Endodermal cell (in vitro differentiated cells): ENCODE data around the gene IL7R. TPM values are rescaled to one million over a fixed set of nuclear protein-coding genes. Genes with fewer than 3 reads are reported as not detected.

Source experiments
- DNase-seq: peaks from one replicate; pipeline ENCODE4 v3.0.0-alpha.2; 2017
- H3K27ac ChIP-seq: 2 replicates; pipeline ENCODE4 v1.5.1; 2013; ENCODE audit warnings: mild to moderate bottlenecking, low read depth, low read length, moderate library complexity
- H3K27me3 ChIP-seq: 2 replicates; pipeline ENCODE4 v1.6.1; 2013; ENCODE audit warnings: mild to moderate bottlenecking, low read length, moderate library complexity; ENCODE audit not compliant: insufficient read depth, control insufficient read depth, poor library complexity, severe bottlenecking
- H3K36me3 ChIP-seq: 2 replicates; pipeline ENCODE4 v1.7.0; 2013; ENCODE audit warnings: mild to moderate bottlenecking, low read length, moderate library complexity; ENCODE audit not compliant: control insufficient read depth, insufficient read depth
- H3K4me1 ChIP-seq: one replicate; pipeline ENCODE4 v1.7.0; 2013; ENCODE audit warnings: low read length; ENCODE audit not compliant: control insufficient read depth, insufficient read depth
- H3K4me3 ChIP-seq: 2 replicates; pipeline ENCODE4 v1.5.1; 2013; ENCODE audit warnings: mild to moderate bottlenecking, low read length, moderate library complexity
- H3K9ac ChIP-seq: 2 replicates; pipeline ENCODE4 v1.6.1; 2013; ENCODE audit warnings: mild to moderate bottlenecking, low read length, moderate library complexity; ENCODE audit not compliant: poor library complexity, severe bottlenecking; ENCODE audit errors: extremely low read depth
- H3K9me3 ChIP-seq: 2 replicates; pipeline ENCODE4 v1.6.1; 2013; ENCODE audit warnings: mild to moderate bottlenecking, low read length, moderate library complexity; ENCODE audit not compliant: control insufficient read depth
- H3K27ac Mint-ChIP-seq: 2 replicates; pipeline ENCODE4 v1.8.0; 2020; ENCODE audit warnings: mixed read lengths
- H3K27me3 Mint-ChIP-seq: 2 replicates; pipeline ENCODE4 v1.8.0; 2021; ENCODE audit warnings: mild to moderate bottlenecking, mixed read lengths; ENCODE audit not compliant: insufficient read depth
- H3K36me3 Mint-ChIP-seq: 2 replicates; pipeline ENCODE4 v1.8.0; 2020; ENCODE audit warnings: low read depth, mixed read lengths
- H3K4me1 Mint-ChIP-seq: 2 replicates; pipeline ENCODE4 v1.8.0; 2020; ENCODE audit warnings: mixed read lengths
- H3K4me3 Mint-ChIP-seq: 2 replicates; pipeline ENCODE4 v1.8.0; 2020; ENCODE audit warnings: mild to moderate bottlenecking, moderate library complexity, mixed read lengths
- H3K9me3 Mint-ChIP-seq: 2 replicates; pipeline ENCODE4 v1.8.0; 2020; ENCODE audit warnings: mild to moderate bottlenecking, mixed read lengths
- WGBS, 2 experiments: methylation state at CpG; one replicate each; pipeline versions ENCODE4 v1.1.5 to v1.1.7; 2013; ENCODE audit warnings: missing lambda C conversion rate in 2 of 2, mixed read lengths in 1 of 2; ENCODE audit not compliant: insufficient coverage in 1 of 2, insufficient read length in 1 of 2; 5-methylcytosine and 5-hydroxymethylcytosine counted together
- total RNA-seq, 2 donors: library from RNA; stranded (reverse); fragmentation: NEBNext Ultra II Directional in 1 of 2; extraction: Animal tissue kit (Norgen Biotek cat#: 25700) in 1 of 2; gene quantifications; 2 replicates in 1 of 2; 3 replicates in 1 of 2; pipeline ENCODE4 v1.2.1, GENCODE V29; 2021
- TF ChIP-seq, protein P1 (sequence below): fragments of 200-600 bp; sonication (generic); conservative IDR thresholded peaks from 2 replicates; pipeline ENCODE4 v1.5.0; 2021; ENCODE audit warnings: antibody characterized with exemption, mild to moderate bottlenecking

The IL7R gene
- total RNA-seq, 2 donors from 2014 or later = 0.69 to 0.79 TPM

DNA sequence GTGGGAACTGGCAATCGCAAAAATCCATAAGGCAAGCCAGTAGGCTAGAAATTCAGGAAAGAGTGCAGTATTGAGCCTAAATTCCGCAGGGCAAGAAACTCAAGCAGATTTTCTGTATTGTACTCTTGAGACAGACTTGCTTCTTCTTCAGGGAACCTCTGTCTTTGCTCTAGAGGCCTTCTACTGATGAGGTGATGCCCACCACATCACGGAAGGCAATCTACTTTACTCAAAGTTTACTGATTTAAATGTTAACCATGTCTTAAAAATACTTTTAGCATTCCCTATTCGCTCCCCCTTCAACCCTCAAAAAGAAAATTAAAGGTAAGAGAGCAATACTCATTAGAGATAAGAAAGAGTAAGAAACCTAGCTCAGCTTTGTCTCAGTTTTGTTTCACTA is 11.3 kb downstream of the IL7R start:
- peaks cover 14% of the 10 kb centered on the region for H3K9me3 Mint-ChIP-seq
- peaks cover 4% of the 10 kb centered on the region for H3K27me3 Mint-ChIP-seq
- H3K4me3 Mint-ChIP-seq = no peak overlapping the region
- H3K4me1 Mint-ChIP-seq = peaks cover 6% of the 10 kb centered on the region
- H3K27ac ChIP-seq = no peak overlapping the region
- 88 to 92% methylated on average over 2 to 4 of the region's 4 CpGs for WGBS, 2 experiments
- no peak overlapping the region for H3K4me3 ChIP-seq
- H3K9ac ChIP-seq = no peak overlapping the region
- TF ChIP-seq, protein P1, sequence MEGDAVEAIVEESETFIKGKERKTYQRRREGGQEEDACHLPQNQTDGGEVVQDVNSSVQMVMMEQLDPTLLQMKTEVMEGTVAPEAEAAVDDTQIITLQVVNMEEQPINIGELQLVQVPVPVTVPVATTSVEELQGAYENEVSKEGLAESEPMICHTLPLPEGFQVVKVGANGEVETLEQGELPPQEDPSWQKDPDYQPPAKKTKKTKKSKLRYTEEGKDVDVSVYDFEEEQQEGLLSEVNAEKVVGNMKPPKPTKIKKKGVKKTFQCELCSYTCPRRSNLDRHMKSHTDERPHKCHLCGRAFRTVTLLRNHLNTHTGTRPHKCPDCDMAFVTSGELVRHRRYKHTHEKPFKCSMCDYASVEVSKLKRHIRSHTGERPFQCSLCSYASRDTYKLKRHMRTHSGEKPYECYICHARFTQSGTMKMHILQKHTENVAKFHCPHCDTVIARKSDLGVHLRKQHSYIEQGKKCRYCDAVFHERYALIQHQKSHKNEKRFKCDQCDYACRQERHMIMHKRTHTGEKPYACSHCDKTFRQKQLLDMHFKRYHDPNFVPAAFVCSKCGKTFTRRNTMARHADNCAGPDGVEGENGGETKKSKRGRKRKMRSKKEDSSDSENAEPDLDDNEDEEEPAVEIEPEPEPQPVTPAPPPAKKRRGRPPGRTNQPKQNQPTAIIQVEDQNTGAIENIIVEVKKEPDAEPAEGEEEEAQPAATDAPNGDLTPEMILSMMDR = no peak
- no peaks in the 10 kb centered on the region for H3K4me1 ChIP-seq
- DNase-seq = no peak
- H3K27ac Mint-ChIP-seq = no peak overlapping the region
- no peaks in the 10 kb centered on the region for H3K27me3 ChIP-seq
- H3K36me3 ChIP-seq = no peaks in the 10 kb centered on the region
- peaks cover 9% of the 10 kb centered on the region for H3K9me3 ChIP-seq
- no peaks in the 10 kb centered on the region for H3K36me3 Mint-ChIP-seq

DNA sequence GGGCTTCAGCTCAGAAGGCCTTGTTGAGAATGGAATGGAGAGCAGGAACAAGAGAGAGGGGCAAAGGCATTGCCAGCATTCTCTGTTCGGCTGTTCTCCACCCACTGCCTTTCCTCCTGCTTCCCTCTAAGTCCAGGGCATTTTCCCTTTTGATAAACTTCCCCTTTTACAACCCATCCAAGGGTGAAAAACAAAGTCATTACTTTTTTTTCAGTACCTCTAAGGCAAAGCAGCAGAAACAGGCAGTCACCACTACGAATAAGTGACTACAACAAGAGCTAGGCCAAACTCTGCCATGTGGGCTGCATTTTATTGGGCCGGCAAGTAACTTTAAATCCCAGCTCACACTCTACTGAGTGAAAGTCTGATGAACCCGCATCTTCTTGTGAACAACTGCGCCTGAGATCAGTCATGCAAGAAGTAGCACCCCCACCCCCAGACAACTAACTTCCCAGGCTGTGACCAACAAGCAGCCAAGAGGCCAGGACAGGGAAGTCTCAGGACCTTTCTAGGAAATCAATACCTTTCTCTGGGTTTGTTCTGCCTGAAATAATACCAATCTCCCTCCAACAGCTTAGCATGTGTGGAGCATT is 13.1 kb downstream of the IL7R start:
- Mint-ChIP-seq H3K27ac (no peak overlapping the region), H3K9me3 (peaks cover 7% of the 10 kb centered on the region)

DNA sequence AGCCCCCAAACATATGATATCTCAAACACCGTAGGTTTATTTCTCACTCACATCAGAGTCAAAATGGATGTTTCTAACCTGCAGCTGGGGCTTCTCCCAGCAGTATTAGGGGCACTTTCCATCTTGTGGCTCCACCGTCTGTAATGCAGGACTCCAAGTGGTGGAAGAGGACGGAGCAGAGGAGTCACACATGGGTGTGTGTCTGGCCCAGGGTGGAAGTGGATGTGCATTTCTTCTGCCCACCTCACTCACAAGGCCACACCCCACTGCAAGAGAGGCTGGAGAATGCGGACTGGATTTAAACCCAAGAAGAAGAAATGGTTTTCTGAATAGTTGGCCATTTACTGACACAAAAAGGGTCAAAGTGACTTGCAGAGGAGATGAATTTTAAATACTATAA is 13.9 kb downstream of the IL7R start:
- H3K4me1 ChIP-seq = no peaks in the 10 kb centered on the region
- peaks cover 4% of the 10 kb centered on the region for H3K27me3 Mint-ChIP-seq
- H3K36me3 ChIP-seq = no peaks in the 10 kb centered on the region
- peaks cover 6% of the 10 kb centered on the region for H3K4me1 Mint-ChIP-seq
- no peak overlapping the region for H3K27ac ChIP-seq
- H3K27ac Mint-ChIP-seq = no peak overlapping the region
- no peak for DNase-seq
- H3K36me3 Mint-ChIP-seq = no peaks in the 10 kb centered on the region
- H3K4me3 ChIP-seq = no peak overlapping the region
- H3K9me3 Mint-ChIP-seq = no peaks in the 10 kb centered on the region
- H3K9ac ChIP-seq = no peak overlapping the region
- H3K4me3 Mint-ChIP-seq = no peak overlapping the region
- H3K27me3 ChIP-seq = no peaks in the 10 kb centered on the region
- WGBS, 2 experiments = 83 to 93% methylated on average over 1 to 4 of the region's 4 CpGs
- TF ChIP-seq, protein P1 = no peak
- H3K9me3 ChIP-seq = no peaks in the 10 kb centered on the region

More for the DNA sequence above, 13.1 kb downstream of the IL7R start:
- Mint-ChIP-seq H3K4me3 (no peak overlapping the region), H3K27me3 (peaks cover 4% of the 10 kb centered on the region), H3K4me1 (peaks cover 6% of the 10 kb centered on the region), H3K36me3 (no peaks in the 10 kb centered on the region)
- DNase-seq = no peak
- no peak overlapping the region for H3K4me3 ChIP-seq
- no peak overlapping the region for H3K27ac ChIP-seq
- H3K4me1 ChIP-seq = no peaks in the 10 kb centered on the region
- no peak overlapping the region for H3K9ac ChIP-seq
- TF ChIP-seq, protein P1 = no peak
- no peaks in the 10 kb centered on the region for H3K9me3 ChIP-seq
- WGBS, 2 experiments = 94 to 100% methylated on average over 1 to 5 of the region's 5 CpGs
- H3K36me3 ChIP-seq = no peaks in the 10 kb centered on the region
- H3K27me3 ChIP-seq = no peaks in the 10 kb centered on the region
